HCT116 (cell line): ENCODE measurements around the gene XYLT1.

ENCODE experiments used
- ZFX ChIP-seq: fragments of 450-650 bp; IDR thresholded peaks from 2 replicates; pipeline ENCODE4 v1.6.1; 2017
- TF ChIP-seq, protein P1 (sequence below), 3 experiments: fragments of 200-600 bp in 1 of 3; sonication (generic) in 1 of 3; IDR thresholded peaks in 2 of 3; conservative IDR thresholded peaks in 1 of 3; 2 replicates each; pipeline ENCODE4 v1.5.1; 2012 to 2017; ENCODE audit warnings: low read depth in 2 of 3, low read length in 2 of 3, antibody characterized with exemption in 1 of 3, borderline replicate concordance in 1 of 3, control low read depth in 1 of 3, mild to moderate bottlenecking in 1 of 3, mixed read lengths in 1 of 3, mixed run types in 1 of 3, moderate library complexity in 1 of 3; ENCODE audit not compliant: insufficient read depth in 1 of 3

GRCh38 chr16:17446661-17447060 lies 24.1 kb downstream of the XYLT1 start:
- TF ChIP-seq, protein P1, sequence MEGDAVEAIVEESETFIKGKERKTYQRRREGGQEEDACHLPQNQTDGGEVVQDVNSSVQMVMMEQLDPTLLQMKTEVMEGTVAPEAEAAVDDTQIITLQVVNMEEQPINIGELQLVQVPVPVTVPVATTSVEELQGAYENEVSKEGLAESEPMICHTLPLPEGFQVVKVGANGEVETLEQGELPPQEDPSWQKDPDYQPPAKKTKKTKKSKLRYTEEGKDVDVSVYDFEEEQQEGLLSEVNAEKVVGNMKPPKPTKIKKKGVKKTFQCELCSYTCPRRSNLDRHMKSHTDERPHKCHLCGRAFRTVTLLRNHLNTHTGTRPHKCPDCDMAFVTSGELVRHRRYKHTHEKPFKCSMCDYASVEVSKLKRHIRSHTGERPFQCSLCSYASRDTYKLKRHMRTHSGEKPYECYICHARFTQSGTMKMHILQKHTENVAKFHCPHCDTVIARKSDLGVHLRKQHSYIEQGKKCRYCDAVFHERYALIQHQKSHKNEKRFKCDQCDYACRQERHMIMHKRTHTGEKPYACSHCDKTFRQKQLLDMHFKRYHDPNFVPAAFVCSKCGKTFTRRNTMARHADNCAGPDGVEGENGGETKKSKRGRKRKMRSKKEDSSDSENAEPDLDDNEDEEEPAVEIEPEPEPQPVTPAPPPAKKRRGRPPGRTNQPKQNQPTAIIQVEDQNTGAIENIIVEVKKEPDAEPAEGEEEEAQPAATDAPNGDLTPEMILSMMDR (IDR thresholded peaks at IDR 0.05 in 2 of 3, conservative IDR thresholded peaks at IDR 0.05 in 1 of 3; ENCODE audit: borderline replicate concordance in 1 of 3, insufficient read depth in 1 of 3, low read depth in 2 of 3, low read length in 2 of 3), result no peak
- no peak for TF ChIP-seq ZFX
